Measurements from ENCODE around the gene RGS3.

- TF ChIP-seq POLR2AphosphoS5 (IDR thresholded peaks at IDR 0.05) (no peak), CTCF (IDR thresholded peaks at IDR 0.05) (no peak)
These were observed 41.8 kb upstream of the RGS3 start for GRCh38 chr9:113421726-113422125.

Measured in sigmoid colon (tissue), 4 donors.